Measurements from ENCODE around the gene MAP3K14. TPM values are rescaled to one million over a fixed set of nuclear protein-coding genes. Genes with fewer than 3 reads are reported as not detected.

The MAP3K14 gene
- total and polyA plus RNA-seq, 10 of the 15 experiments (the other 5 are each of a cell fraction or from before 2014, with no cell fraction given): 2.1 to 33.3 (median 19.7) TPM

DNA sequence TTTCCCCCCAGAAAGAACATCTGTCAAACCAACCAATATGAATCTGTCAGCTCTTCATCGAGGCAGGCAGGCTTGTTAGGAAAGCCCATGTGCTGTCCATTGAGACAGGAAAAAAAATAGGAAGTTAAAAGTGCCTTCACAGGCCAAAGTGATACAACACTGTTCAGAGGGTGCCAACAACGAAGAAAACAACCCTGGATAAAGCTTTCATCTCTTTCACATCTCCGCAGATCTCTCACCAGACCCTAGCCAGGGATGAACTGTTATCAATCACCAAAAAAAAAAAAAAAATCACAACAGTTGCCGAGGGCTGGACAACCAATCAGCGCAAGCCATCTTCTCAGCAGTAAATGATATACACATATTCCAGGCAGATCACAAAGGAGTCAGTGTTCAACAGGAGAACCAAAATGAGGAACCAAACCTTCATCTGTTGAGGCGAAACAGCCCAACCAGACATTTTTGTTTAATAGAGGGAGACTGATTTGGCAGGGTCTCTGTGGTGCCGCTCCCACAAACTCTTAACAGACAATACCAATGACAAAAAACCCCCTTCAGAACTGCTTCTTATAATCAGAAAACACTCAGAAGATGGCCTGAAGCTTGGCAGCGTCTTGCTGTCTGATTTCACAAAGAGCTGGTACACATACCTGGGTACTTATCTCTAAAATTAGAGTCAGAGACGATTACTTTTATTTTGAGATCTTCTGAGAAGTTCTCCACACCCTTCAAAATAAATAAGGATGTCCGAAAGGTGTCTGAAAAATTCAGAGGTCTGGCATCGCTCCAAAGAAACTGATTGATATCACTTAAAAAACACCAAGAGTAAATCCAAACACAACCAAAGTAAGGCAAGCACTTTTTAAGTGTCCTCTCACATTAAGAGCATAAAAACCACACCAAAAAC is 1.8 kb downstream of the MAP3K14 start (continued):
- 0 out of 4 replicates have a peak, but pooled peaks of 1 of the 2 experiments have one; percentile 24 for TF ChIP-seq BHLHE40 (IDR thresholded peaks at IDR 0.05; ENCODE audit: borderline replicate concordance in 1 of 2, low read depth in 2 of 2, low read length in 1 of 2)
- TF ChIP-seq, protein P1, sequence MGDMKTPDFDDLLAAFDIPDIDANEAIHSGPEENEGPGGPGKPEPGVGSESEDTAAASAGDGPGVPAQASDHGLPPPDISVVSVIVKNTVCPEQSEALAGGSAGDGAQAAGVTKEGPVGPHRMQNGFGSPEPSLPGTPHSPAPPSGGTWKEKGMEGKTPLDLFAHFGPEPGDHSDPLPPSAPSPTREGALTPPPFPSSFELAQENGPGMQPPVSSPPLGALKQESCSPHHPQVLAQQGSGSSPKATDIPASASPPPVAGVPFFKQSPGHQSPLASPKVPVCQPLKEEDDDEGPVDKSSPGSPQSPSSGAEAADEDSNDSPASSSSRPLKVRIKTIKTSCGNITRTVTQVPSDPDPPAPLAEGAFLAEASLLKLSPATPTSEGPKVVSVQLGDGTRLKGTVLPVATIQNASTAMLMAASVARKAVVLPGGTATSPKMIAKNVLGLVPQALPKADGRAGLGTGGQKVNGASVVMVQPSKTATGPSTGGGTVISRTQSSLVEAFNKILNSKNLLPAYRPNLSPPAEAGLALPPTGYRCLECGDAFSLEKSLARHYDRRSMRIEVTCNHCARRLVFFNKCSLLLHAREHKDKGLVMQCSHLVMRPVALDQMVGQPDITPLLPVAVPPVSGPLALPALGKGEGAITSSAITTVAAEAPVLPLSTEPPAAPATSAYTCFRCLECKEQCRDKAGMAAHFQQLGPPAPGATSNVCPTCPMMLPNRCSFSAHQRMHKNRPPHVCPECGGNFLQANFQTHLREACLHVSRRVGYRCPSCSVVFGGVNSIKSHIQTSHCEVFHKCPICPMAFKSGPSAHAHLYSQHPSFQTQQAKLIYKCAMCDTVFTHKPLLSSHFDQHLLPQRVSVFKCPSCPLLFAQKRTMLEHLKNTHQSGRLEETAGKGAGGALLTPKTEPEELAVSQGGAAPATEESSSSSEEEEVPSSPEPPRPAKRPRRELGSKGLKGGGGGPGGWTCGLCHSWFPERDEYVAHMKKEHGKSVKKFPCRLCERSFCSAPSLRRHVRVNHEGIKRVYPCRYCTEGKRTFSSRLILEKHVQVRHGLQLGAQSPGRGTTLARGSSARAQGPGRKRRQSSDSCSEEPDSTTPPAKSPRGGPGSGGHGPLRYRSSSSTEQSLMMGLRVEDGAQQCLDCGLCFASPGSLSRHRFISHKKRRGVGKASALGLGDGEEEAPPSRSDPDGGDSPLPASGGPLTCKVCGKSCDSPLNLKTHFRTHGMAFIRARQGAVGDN (IDR thresholded peaks at IDR 0.05): no peak
- TF ChIP-seq CREB1 (IDR thresholded peaks at IDR 0.05; ENCODE audit: low read depth): 0 out of 2 replicates have a peak, but pooled peaks have one; percentile 15
- TF ChIP-seq RBBP5 (conservative IDR thresholded peaks at IDR 0.05): no peak
- TF ChIP-seq SIN3A (IDR thresholded peaks at IDR 0.05; ENCODE audit: low read depth, low read length): no peak
- no peak for TF ChIP-seq EGR1 (IDR thresholded peaks at IDR 0.05; ENCODE audit: borderline replicate concordance in 1 of 2, low read depth in 2 of 2, low read length in 2 of 2)
- no peak for TF ChIP-seq ASH2L (IDR thresholded peaks at IDR 0.05; ENCODE audit: borderline replicate concordance, low read depth)
- no peak for TF ChIP-seq GABPA (IDR thresholded peaks at IDR 0.05; ENCODE audit: low read depth)
- peak; percentile 40 for TF ChIP-seq ATF7 (IDR thresholded peaks at IDR 0.05; ENCODE audit: low read depth)
- TF ChIP-seq BCL11A (IDR thresholded peaks at IDR 0.05; ENCODE audit: low read depth, low read length): peak; percentile 35; the same call in 1 of the 2 replicates
- peak; percentile 5; the same call in 1 of the 2 replicates for TF ChIP-seq IKZF1 (conservative IDR thresholded peaks at IDR 0.05)
- 0 out of 2 replicates have a peak, but pooled peaks have one; percentile 6 for TF ChIP-seq IRF4 (IDR thresholded peaks at IDR 0.05; ENCODE audit: low read depth, low read length)
- TF ChIP-seq RFX5 (IDR thresholded peaks at IDR 0.05; ENCODE audit: low read depth, low read length): peak; percentile 61; the same call in 1 of the 2 replicates
- TF ChIP-seq SMARCA5 (IDR thresholded peaks at IDR 0.05): no peak
- TF ChIP-seq, protein P2, sequence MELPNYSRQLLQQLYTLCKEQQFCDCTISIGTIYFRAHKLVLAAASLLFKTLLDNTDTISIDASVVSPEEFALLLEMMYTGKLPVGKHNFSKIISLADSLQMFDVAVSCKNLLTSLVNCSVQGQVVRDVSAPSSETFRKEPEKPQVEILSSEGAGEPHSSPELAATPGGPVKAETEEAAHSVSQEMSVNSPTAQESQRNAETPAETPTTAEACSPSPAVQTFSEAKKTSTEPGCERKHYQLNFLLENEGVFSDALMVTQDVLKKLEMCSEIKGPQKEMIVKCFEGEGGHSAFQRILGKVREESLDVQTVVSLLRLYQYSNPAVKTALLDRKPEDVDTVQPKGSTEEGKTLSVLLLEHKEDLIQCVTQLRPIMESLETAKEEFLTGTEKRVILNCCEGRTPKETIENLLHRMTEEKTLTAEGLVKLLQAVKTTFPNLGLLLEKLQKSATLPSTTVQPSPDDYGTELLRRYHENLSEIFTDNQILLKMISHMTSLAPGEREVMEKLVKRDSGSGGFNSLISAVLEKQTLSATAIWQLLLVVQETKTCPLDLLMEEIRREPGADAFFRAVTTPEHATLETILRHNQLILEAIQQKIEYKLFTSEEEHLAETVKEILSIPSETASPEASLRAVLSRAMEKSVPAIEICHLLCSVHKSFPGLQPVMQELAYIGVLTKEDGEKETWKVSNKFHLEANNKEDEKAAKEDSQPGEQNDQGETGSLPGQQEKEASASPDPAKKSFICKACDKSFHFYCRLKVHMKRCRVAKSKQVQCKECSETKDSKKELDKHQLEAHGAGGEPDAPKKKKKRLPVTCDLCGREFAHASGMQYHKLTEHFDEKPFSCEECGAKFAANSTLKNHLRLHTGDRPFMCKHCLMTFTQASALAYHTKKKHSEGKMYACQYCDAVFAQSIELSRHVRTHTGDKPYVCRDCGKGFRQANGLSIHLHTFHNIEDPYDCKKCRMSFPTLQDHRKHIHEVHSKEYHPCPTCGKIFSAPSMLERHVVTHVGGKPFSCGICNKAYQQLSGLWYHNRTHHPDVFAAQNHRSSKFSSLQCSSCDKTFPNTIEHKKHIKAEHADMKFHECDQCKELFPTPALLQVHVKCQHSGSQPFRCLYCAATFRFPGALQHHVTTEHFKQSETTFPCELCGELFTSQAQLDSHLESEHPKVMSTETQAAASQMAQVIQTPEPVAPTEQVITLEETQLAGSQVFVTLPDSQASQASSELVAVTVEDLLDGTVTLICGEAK (IDR thresholded peaks at IDR 0.05; ENCODE audit: borderline replicate concordance): 0 out of 2 replicates have a peak, but pooled peaks have one; percentile 18
- TF ChIP-seq HDAC2 (IDR thresholded peaks at IDR 0.05): no peak
- peak; percentile 67 for TF ChIP-seq MTA2 (IDR thresholded peaks at IDR 0.05; ENCODE audit: low read depth)
- TF ChIP-seq ZNF24 (IDR thresholded peaks at IDR 0.05): no peak
- no peak for TF ChIP-seq ZNF274 (IDR thresholded peaks at IDR 0.05; ENCODE audit: insufficient read depth, insufficient read length)
- no peak for TF ChIP-seq RELA (IDR thresholded peaks at IDR 0.05; ENCODE audit: borderline replicate concordance, partially characterized antibody)
- TF ChIP-seq TCF12 (IDR thresholded peaks at IDR 0.05; ENCODE audit: low read depth, low read length): no peak

All from GM12878 (cell line).